IMR-90 (cell line): ENCODE data around the gene DDX42. TPM values are rescaled to one million over a fixed set of nuclear protein-coding genes. Genes with fewer than 3 reads are reported as not detected.

Source experiments
- ATAC-seq: fragments of 200-7000 bp; cut with Tn5 transposase; 2 replicates; pipeline ENCODE4 v1.9.1; 2020; ENCODE audit warnings: low read depth, mild to moderate bottlenecking, moderate library complexity
- BruUV-seq: library from RNA; stranded (reverse); fragments of 400-500 nt; replicated peaks from 2 replicates; lab custom pipeline; 2021; lab: Mats Ljungman, UMichigan
- CTCF ChIA-PET: fragments of 300-600 bp; formaldehyde crosslinking; extraction: SDS; loops from one replicate; lab custom pipeline; 2021; ENCODE audit warnings: antibody characterized with exemption; lab: Yijun Ruan, JAX
- POLR2A ChIA-PET: fragments of 300-600 bp; sonication (Branson Sonifier 250); formaldehyde crosslinking; loops from one replicate; lab custom pipeline; 2022; ENCODE audit warnings: antibody characterized with exemption; ENCODE audit not compliant: unreplicated experiment; lab: Charles Lee
- DNase-seq: peaks from one replicate; pipeline ENCODE4 v3.0.0; 2013
- H2AFZ ChIP-seq: replicated peaks from 2 replicates; pipeline ENCODE3; 2013; ENCODE audit warnings: low read length, mild to moderate bottlenecking; ENCODE audit not compliant: poor library complexity
- H2AK5ac ChIP-seq: 2 replicates; pipeline ENCODE4 v1.6.1; 2013; ENCODE audit warnings: low read depth, low read length, inconsistent platforms
- H2AK9ac ChIP-seq: replicated peaks from 2 replicates; pipeline ENCODE3; 2013; ENCODE audit warnings: mild to moderate bottlenecking, low read depth, low read length, moderate library complexity; ENCODE audit not compliant: poor library complexity
- H2BK120ac ChIP-seq: 2 replicates; pipeline ENCODE4 v1.6.1; 2013; ENCODE audit warnings: low read depth, low read length, inconsistent platforms
- H2BK15ac ChIP-seq: 3 replicates; pipeline ENCODE4 v1.6.1; 2013; ENCODE audit warnings: low read depth, low read length, inconsistent platforms
- H2BK20ac ChIP-seq: 2 replicates; pipeline ENCODE4 v1.6.1; 2013; ENCODE audit warnings: low read depth, mild to moderate bottlenecking, inconsistent platforms, low read length, moderate library complexity
- H2BK5ac ChIP-seq: 2 replicates; pipeline ENCODE4 v1.6.1; 2013; ENCODE audit warnings: mild to moderate bottlenecking, low read depth, low read length, inconsistent platforms; ENCODE audit not compliant: poor library complexity, severe bottlenecking
- H3K14ac ChIP-seq: replicated peaks from 2 replicates; pipeline ENCODE4 v1.6.1; 2013; ENCODE audit warnings: low read depth, low read length, inconsistent platforms
- H3K18ac ChIP-seq: 2 replicates; pipeline ENCODE4 v1.6.1; 2013; ENCODE audit warnings: low read depth, low read length, control low read depth
- H3K23ac ChIP-seq: 2 replicates; pipeline ENCODE4 v1.6.1; 2013; ENCODE audit warnings: low read depth, low read length, inconsistent platforms
- H3K27ac ChIP-seq: 2 replicates; pipeline ENCODE4 v1.5.1; 2013; ENCODE audit warnings: mild to moderate bottlenecking, control low read depth, low read length; ENCODE audit not compliant: insufficient read depth
- H3K27me3 ChIP-seq: 2 replicates; pipeline ENCODE4 v1.6.1; 2013; ENCODE audit warnings: low read length; ENCODE audit not compliant: control insufficient read depth, insufficient read depth
- H3K36me3 ChIP-seq: 2 replicates; pipeline ENCODE4 v1.6.1; 2013; ENCODE audit warnings: low read length, mixed read lengths; ENCODE audit not compliant: control insufficient read depth, insufficient read depth
- H3K4ac ChIP-seq: 2 replicates; pipeline ENCODE4 v1.6.1; 2013; ENCODE audit warnings: low read depth, low read length, inconsistent platforms
- H3K4me1 ChIP-seq: 2 replicates; pipeline ENCODE4 v1.6.1; 2013; ENCODE audit warnings: low read length, mixed read lengths; ENCODE audit not compliant: control insufficient read depth, insufficient read depth
- H3K4me2 ChIP-seq: 2 replicates; pipeline ENCODE4 v1.6.1; 2013; ENCODE audit warnings: low read depth, mild to moderate bottlenecking, control low read depth, low read length, moderate library complexity
- H3K4me3 ChIP-seq: 2 replicates; pipeline ENCODE4 v1.5.1; 2013; ENCODE audit warnings: low read depth, mild to moderate bottlenecking, control low read depth, low read length, moderate library complexity; ENCODE audit not compliant: insufficient read depth
- H3K56ac ChIP-seq: 2 replicates; pipeline ENCODE4 v1.6.1; 2013; ENCODE audit warnings: low read length, inconsistent platforms; ENCODE audit not compliant: insufficient read depth; ENCODE audit errors: extremely low read depth
- H3K79me1 ChIP-seq, 2 experiments: 2 replicates each; pipeline ENCODE4 v1.6.1; 2013; ENCODE audit warnings: low read length in 2 of 2, inconsistent platforms in 1 of 2, low read depth in 1 of 2
- H3K9ac ChIP-seq: 2 replicates; pipeline ENCODE4 v1.6.1; 2013; ENCODE audit warnings: low read depth, low read length, control low read depth
- H3K9me1 ChIP-seq: 2 replicates; pipeline ENCODE4 v1.6.1; 2013; ENCODE audit warnings: low read length, inconsistent platforms; ENCODE audit not compliant: insufficient read depth
- H3K9me3 ChIP-seq: 2 replicates; pipeline ENCODE4 v1.6.1; 2013; ENCODE audit warnings: low read length; ENCODE audit not compliant: control insufficient read depth, insufficient read depth
- H4K20me1 ChIP-seq: 2 replicates; pipeline ENCODE4 v1.6.1; 2013; ENCODE audit warnings: low read length, inconsistent platforms; ENCODE audit not compliant: insufficient read depth
- H4K5ac ChIP-seq: 2 replicates; pipeline ENCODE4 v1.6.1; 2013; ENCODE audit warnings: mild to moderate bottlenecking, low read depth, low read length, control low read depth
- H4K8ac ChIP-seq, 2 experiments: 2 replicates each; pipeline ENCODE4 v1.6.1; 2013; ENCODE audit warnings: low read depth in 2 of 2, low read length in 2 of 2, control low read depth in 1 of 2, inconsistent platforms in 1 of 2
- H4K91ac ChIP-seq: 2 replicates; pipeline ENCODE4 v1.6.1; 2013; ENCODE audit warnings: low read depth, low read length, inconsistent platforms; ENCODE audit not compliant: insufficient read depth
- BHLHE40 ChIP-seq: fragments of 150-350 bp; IDR thresholded peaks from 2 replicates; pipeline ENCODE4 v1.6.1; 2016; ENCODE audit warnings: mild to moderate bottlenecking, low read depth, low read length
- CEBPB ChIP-seq: IDR thresholded peaks from 2 replicates; pipeline ENCODE4 v1.6.1; 2012; ENCODE audit warnings: low read depth, low read length, improper control_type of control experiment
- CHD1 ChIP-seq: IDR thresholded peaks from 2 replicates; pipeline ENCODE4 v1.6.1; 2012; ENCODE audit warnings: low read depth, low read length, improper control_type of control experiment
- FOS ChIP-seq: fragments of 150-350 bp; IDR thresholded peaks from 2 replicates; pipeline ENCODE4 v1.6.1; 2016; ENCODE audit warnings: low read depth, low read length
- MAFK ChIP-seq: IDR thresholded peaks from 2 replicates; pipeline ENCODE4 v1.6.1; 2012; ENCODE audit warnings: low read depth, low read length, improper control_type of control experiment
- MAZ ChIP-seq: IDR thresholded peaks from 2 replicates; pipeline ENCODE4 v1.6.1; 2012; ENCODE audit warnings: low read depth, mild to moderate bottlenecking, low read length, improper control_type of control experiment, moderate library complexity, borderline replicate concordance
- MXI1 ChIP-seq: IDR thresholded peaks from 2 replicates; pipeline ENCODE4 v1.6.1; 2012; ENCODE audit warnings: low read depth, mild to moderate bottlenecking, low read length, moderate library complexity, borderline replicate concordance
- NFE2L2 ChIP-seq: fragments of 150-350 bp; IDR thresholded peaks from 2 replicates; pipeline ENCODE4 v1.6.1; 2016; ENCODE audit warnings: low read depth, mild to moderate bottlenecking, low read length
- POLR2A ChIP-seq: IDR thresholded peaks from 2 replicates; pipeline ENCODE4 v1.6.1; 2012; ENCODE audit warnings: mild to moderate bottlenecking, low read depth, low read length
- RAD21 ChIP-seq: IDR thresholded peaks from 2 replicates; pipeline ENCODE4 v1.6.1; 2012; ENCODE audit warnings: low read length, improper control_type of control experiment
- RCOR1 ChIP-seq: IDR thresholded peaks from 2 replicates; pipeline ENCODE4 v1.6.1; 2012; ENCODE audit warnings: mild to moderate bottlenecking, low read length, improper control_type of control experiment; ENCODE audit not compliant: insufficient replicate concordance
- RFX5 ChIP-seq: IDR thresholded peaks from 2 replicates; pipeline ENCODE4 v1.8.0; 2012; ENCODE audit warnings: low read depth, mild to moderate bottlenecking, low read length, moderate library complexity
- SMC3 ChIP-seq: fragments of 150-350 bp; IDR thresholded peaks from 2 replicates; pipeline ENCODE4 v1.6.1; 2016; ENCODE audit warnings: low read depth, mild to moderate bottlenecking, antibody characterized with exemption, low read length, moderate library complexity
- WGBS, 2 experiments: methylation state at CpG; one replicate each; pipeline versions ENCODE4 v1.1.5 to v1.1.7; 2013; ENCODE audit warnings: missing lambda C conversion rate in 2 of 2; ENCODE audit not compliant: insufficient read length in 1 of 2; ENCODE audit errors: extremely low coverage in 2 of 2; 5-methylcytosine and 5-hydroxymethylcytosine counted together
- dilution Hi-C: fragments of 300-500 bp; cut with HindIII; formaldehyde crosslinking; loops from one replicate; pipeline ENCODE4 v1.14.3; 2018; ENCODE audit warnings: low sequenced_read_pairs; ENCODE audit not compliant: unreplicated experiment
- in situ Hi-C: fragments of 300-500 bp; cut with MboI; formaldehyde crosslinking; loops from 3 replicates; pipeline ENCODE4 v1.14.3; 2019; ENCODE audit warnings: low sequenced_read_pairs, inconsistent platforms, mixed read lengths
- intact Hi-C: fragments of 100-400 bp; cut with micrococcal nuclease; formaldehyde crosslinking; loops from 2 replicates; pipeline ENCODE4 v1.10.0; 2022
- polyA plus RNA-seq, 3 experiments: library from polyadenylated mRNA; depleted of rRNA; stranded (reverse); fragments of >200 nt; gene quantifications; 2 replicates each; pipeline ENCODE4 v1.2.3, GENCODE V29; 2012; ENCODE audit warnings: low replicate concordance in 1 of 3
- total RNA-seq: library from RNA; depleted of rRNA; stranded (reverse); fragments of >200 nt; gene quantifications from 2 replicates; pipeline ENCODE4 v1.2.3, GENCODE V29; 2012
- TF ChIP-seq, protein P1 (sequence below): fragments of 150-350 bp; IDR thresholded peaks from 2 replicates; pipeline ENCODE4 v1.6.1; 2017; ENCODE audit warnings: mild to moderate bottlenecking, antibody characterized with exemption, low read length, low read depth
- TF ChIP-seq, protein P2 (sequence below): fragments of 150-350 bp; IDR thresholded peaks from 2 replicates; pipeline ENCODE4 v1.6.1; 2016; ENCODE audit warnings: low read depth, mild to moderate bottlenecking, low read length, moderate library complexity, borderline replicate concordance
- TF ChIP-seq, protein P3 (sequence below): conservative IDR thresholded peaks from 2 replicates; pipeline ENCODE4 v1.5.1; 2012; ENCODE audit warnings: mild to moderate bottlenecking, low read depth, low read length, improper control_type of control experiment

DDX42 gene
- total and polyA plus RNA-seq, 2 of the 4 experiments (the other 2 are of a cell fraction), result 75.8 to 91.5 TPM

DNA sequence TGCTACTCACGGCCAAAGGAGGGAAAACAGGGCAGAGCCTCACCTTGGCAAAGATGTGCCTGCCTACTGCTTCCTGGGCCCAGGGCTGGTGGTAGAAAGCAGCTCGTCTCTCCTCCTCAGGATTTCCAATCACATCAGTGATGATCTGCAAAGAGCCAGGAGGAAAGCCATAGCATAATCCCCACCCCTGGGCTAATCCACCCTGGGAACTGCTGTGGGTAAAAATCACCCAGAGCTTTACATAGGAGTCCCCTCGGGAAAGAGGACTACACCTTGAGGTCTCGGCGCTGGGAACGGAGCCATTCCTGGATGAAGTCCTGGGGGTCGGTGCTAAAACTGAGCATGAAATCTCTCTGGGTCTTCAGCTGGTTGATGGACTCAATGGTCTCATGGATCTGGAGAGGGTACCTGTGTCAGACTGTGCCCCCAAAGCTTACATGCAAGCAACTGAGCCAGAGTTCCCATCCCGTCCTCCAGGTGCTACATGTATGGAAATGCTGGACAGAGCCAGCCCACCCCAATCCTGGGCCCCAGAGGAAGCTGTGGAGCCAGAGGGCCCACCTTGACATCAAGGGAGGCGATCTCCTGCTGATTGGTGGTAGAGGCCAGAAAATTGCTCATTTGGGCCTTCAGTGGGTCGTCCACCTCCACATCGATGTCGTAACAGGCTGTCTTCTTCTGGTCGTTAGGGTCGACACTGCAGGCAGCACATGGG, 59.2 kb downstream of the DDX42 start:
- H3K9ac ChIP-seq, result no peak overlapping the region
- H3K27ac ChIP-seq, result no peak overlapping the region
- no peak for ATAC-seq
- H3K4ac ChIP-seq, result no peak overlapping the region
- no peaks in the 10 kb centered on the region for H3K9me1 ChIP-seq
- DNase-seq, result no peak
- H3K23ac ChIP-seq, result no peak overlapping the region
- in situ Hi-C loops (no loop called here), intact Hi-C loops (no loop called here), dilution Hi-C loops (no loop called here)
- TF ChIP-seq BHLHE40 (no peak), POLR2A (no peak), RAD21 (no peak), CEBPB (no peak), RFX5 (no peak), FOS (no peak), MXI1 (no peak), CHD1 (no peak), SMC3 (no peak), RCOR1 (no peak), NFE2L2 (no peak), MAZ (no peak), MAFK (no peak)
- TF ChIP-seq, protein P1, sequence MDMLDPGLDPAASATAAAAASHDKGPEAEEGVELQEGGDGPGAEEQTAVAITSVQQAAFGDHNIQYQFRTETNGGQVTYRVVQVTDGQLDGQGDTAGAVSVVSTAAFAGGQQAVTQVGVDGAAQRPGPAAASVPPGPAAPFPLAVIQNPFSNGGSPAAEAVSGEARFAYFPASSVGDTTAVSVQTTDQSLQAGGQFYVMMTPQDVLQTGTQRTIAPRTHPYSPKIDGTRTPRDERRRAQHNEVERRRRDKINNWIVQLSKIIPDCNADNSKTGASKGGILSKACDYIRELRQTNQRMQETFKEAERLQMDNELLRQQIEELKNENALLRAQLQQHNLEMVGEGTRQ, result no peak
- TF ChIP-seq, protein P2, sequence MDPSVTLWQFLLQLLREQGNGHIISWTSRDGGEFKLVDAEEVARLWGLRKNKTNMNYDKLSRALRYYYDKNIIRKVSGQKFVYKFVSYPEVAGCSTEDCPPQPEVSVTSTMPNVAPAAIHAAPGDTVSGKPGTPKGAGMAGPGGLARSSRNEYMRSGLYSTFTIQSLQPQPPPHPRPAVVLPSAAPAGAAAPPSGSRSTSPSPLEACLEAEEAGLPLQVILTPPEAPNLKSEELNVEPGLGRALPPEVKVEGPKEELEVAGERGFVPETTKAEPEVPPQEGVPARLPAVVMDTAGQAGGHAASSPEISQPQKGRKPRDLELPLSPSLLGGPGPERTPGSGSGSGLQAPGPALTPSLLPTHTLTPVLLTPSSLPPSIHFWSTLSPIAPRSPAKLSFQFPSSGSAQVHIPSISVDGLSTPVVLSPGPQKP, result no peak
- TF ChIP-seq, protein P3, sequence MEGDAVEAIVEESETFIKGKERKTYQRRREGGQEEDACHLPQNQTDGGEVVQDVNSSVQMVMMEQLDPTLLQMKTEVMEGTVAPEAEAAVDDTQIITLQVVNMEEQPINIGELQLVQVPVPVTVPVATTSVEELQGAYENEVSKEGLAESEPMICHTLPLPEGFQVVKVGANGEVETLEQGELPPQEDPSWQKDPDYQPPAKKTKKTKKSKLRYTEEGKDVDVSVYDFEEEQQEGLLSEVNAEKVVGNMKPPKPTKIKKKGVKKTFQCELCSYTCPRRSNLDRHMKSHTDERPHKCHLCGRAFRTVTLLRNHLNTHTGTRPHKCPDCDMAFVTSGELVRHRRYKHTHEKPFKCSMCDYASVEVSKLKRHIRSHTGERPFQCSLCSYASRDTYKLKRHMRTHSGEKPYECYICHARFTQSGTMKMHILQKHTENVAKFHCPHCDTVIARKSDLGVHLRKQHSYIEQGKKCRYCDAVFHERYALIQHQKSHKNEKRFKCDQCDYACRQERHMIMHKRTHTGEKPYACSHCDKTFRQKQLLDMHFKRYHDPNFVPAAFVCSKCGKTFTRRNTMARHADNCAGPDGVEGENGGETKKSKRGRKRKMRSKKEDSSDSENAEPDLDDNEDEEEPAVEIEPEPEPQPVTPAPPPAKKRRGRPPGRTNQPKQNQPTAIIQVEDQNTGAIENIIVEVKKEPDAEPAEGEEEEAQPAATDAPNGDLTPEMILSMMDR, result no peak
- H2BK120ac ChIP-seq, result no peak overlapping the region
- H2BK20ac ChIP-seq, result no peak overlapping the region
- no peak overlapping the region for H3K4me3 ChIP-seq
- no TSS peak for BruUV-seq
- H3K4me1 ChIP-seq, result peaks cover 2% of the 10 kb centered on the region
- H2AFZ ChIP-seq, result no peak overlapping the region
- H3K18ac ChIP-seq, result no peak overlapping the region
- H2AK9ac ChIP-seq, result no peak overlapping the region
- no peak overlapping the region for H4K5ac ChIP-seq
- no peak overlapping the region for H2BK5ac ChIP-seq
- peaks cover 71% of the 10 kb centered on the region for H3K36me3 ChIP-seq
- WGBS, 2 experiments, result 100% methylated on average over 1 of the region's 14 CpGs; no CpG with 5 or more reads in 1 of the 2 experiments
- ChIA-PET POLR2A (no interaction called here), CTCF (no interaction called here)
- no peak overlapping the region for H3K4me2 ChIP-seq
- H3K27me3 ChIP-seq, result no peaks in the 10 kb centered on the region
- no peaks in the 10 kb centered on the region for H3K9me3 ChIP-seq
- peaks cover 24 to 79% of the 10 kb centered on the region in 2 experiments for H3K79me1 ChIP-seq
- H3K56ac ChIP-seq, result no peak overlapping the region
- no peak overlapping the region for H2BK15ac ChIP-seq
- H4K20me1 ChIP-seq, result peaks cover 48% of the 10 kb centered on the region
- no peak overlapping the region for H4K8ac ChIP-seq
- H3K14ac ChIP-seq, result no peak overlapping the region
- no peak overlapping the region for H4K91ac ChIP-seq
- no peak overlapping the region for H2AK5ac ChIP-seq
